GM19397 (cell line): Measurements from ENCODE around the gene RS1.

Source experiments
- ATAC-seq: cut with Tn5 transposase; IDR thresholded peaks from one replicate; pipeline ENCODE4 v1.9.1; 2021; ENCODE audit warnings: mild to moderate bottlenecking, moderate library complexity; ENCODE audit not compliant: unreplicated experiment

RS1 gene

GRCh38 chrX:18674417-18674787 lies 2.5 kb upstream of the RS1 start:
- ATAC-seq, result peak; percentile 33

- ATAC-seq, result no peak
These were observed 3.7 kb downstream of the RS1 start for GRCh38 chrX:18668071-18668835.

GRCh38 chrX:18666614-18667013 lies 5.3 kb downstream of the RS1 start:
- no peak for ATAC-seq

- ATAC-seq, result no peak
These were observed 7.0 kb downstream of the RS1 start for GRCh38 chrX:18664947-18665346.

GRCh38 chrX:18661273-18661672 lies 10.6 kb downstream of the RS1 start:
- no peak for ATAC-seq

GRCh38 chrX:18654875-18655836 lies 16.8 kb downstream of the RS1 start:
- ATAC-seq, result no peak

GRCh38 chrX:18652636-18653035 lies 19.3 kb downstream of the RS1 start:
- no peak for ATAC-seq

- no peak for ATAC-seq
These were observed 21.2 kb downstream of the RS1 start for GRCh38 chrX:18650662-18651061.

- no peak for ATAC-seq
These were observed 22.4 kb downstream of the RS1 start for GRCh38 chrX:18649498-18649951.

GRCh38 chrX:18647621-18648020 lies 24.3 kb downstream of the RS1 start:
- no peak for ATAC-seq

- ATAC-seq, result no peak
These were observed 28.1 kb downstream of the RS1 start for GRCh38 chrX:18643853-18644252.

- no peak for ATAC-seq
These were observed 28.7 kb downstream of the RS1 start for GRCh38 chrX:18643243-18643642.

GRCh38 chrX:18640686-18641085 lies 31.2 kb downstream of the RS1 start:
- ATAC-seq, result no peak

GRCh38 chrX:18639280-18639679 lies 32.6 kb downstream of the RS1 start:
- ATAC-seq, result no peak

GRCh38 chrX:18638398-18638797 lies 33.5 kb downstream of the RS1 start:
- no peak for ATAC-seq

GRCh38 chrX:18630934-18631333 lies 41.0 kb downstream of the RS1 start:
- ATAC-seq, result no peak

- no peak for ATAC-seq
These were observed 47.3 kb downstream of the RS1 start for GRCh38 chrX:18624599-18624998.

- no peak for ATAC-seq
These were observed 51.6 kb downstream of the RS1 start for GRCh38 chrX:18620349-18620748.

- no peak for ATAC-seq
These were observed 52.6 kb downstream of the RS1 start for GRCh38 chrX:18619288-18619687.

- ATAC-seq, result no peak
These were observed 54.5 kb downstream of the RS1 start for GRCh38 chrX:18617407-18617750.

GRCh38 chrX:18616688-18617406 lies 55.1 kb downstream of the RS1 start:
- ATAC-seq, result no peak
